SK-N-SH treated with all-trans-retinoic acid at 6 μM for 48 hours (cell line): ENCODE measurements around the gene PTCHD1.

Experiments
- ATAC-seq: fragments of 200-7000 bp; cut with Tn5 transposase; 3 replicates; pipeline ENCODE4 v1.9.1; 2020; ENCODE audit warnings: mild to moderate bottlenecking, moderate library complexity
- ARNTL ChIP-seq: fragments of 450-650 bp; formaldehyde crosslinking; IDR thresholded peaks from 2 replicates; pipeline ENCODE4 v1.5.0; 2020; ENCODE audit warnings: low read depth, mild to moderate bottlenecking, moderate library complexity, borderline replicate concordance
- BACH2 ChIP-seq: fragments of 250-450 bp; sonication (Bioruptor Pico); IDR thresholded peaks from 2 replicates; pipeline ENCODE4 v1.9.0; 2021; ENCODE audit warnings: mild to moderate bottlenecking, borderline replicate concordance
- CREB5 ChIP-seq: fragments of 250-450 bp; sonication (Bioruptor Pico); IDR thresholded peaks from 2 replicates; pipeline ENCODE4 v1.5.1; 2020; ENCODE audit warnings: low read depth, mild to moderate bottlenecking, moderate library complexity
- CSDC2 ChIP-seq: fragments of 250-450 bp; sonication (Bioruptor Pico); IDR thresholded peaks from 2 replicates; pipeline ENCODE4 v1.5.0; 2020; ENCODE audit warnings: mild to moderate bottlenecking, moderate library complexity
- CSRNP3 ChIP-seq: fragments of 250-450 bp; sonication (Bioruptor Pico); IDR thresholded peaks from 2 replicates; pipeline ENCODE4 v1.5.1; 2021; ENCODE audit warnings: mild to moderate bottlenecking, moderate library complexity
- ESRRG ChIP-seq: fragments of 250-450 bp; sonication (Bioruptor Pico); IDR thresholded peaks from 2 replicates; pipeline ENCODE4 v1.6.1; 2021; ENCODE audit warnings: mild to moderate bottlenecking
- GLIS3 ChIP-seq: fragments of 250-450 bp; sonication (Bioruptor Pico); IDR thresholded peaks from 2 replicates; pipeline ENCODE4 v1.5.0; 2020; ENCODE audit warnings: mild to moderate bottlenecking, moderate library complexity
- ISL1 ChIP-seq: fragments of 250-450 bp; sonication (Bioruptor Pico); IDR thresholded peaks from 2 replicates; pipeline ENCODE4 v2.1.2; 2022; ENCODE audit warnings: mild to moderate bottlenecking, moderate library complexity
- OSR1 ChIP-seq: fragments of 250-450 bp; sonication (Bioruptor Pico); IDR thresholded peaks from 2 replicates; pipeline ENCODE4 v1.8.0; 2022; ENCODE audit warnings: moderate library complexity, mild to moderate bottlenecking, inconsistent platforms
- POU6F1 ChIP-seq: fragments of 250-450 bp; sonication (Bioruptor Pico); IDR thresholded peaks from 2 replicates; pipeline ENCODE4 v1.8.0; 2021; ENCODE audit warnings: low read depth, mild to moderate bottlenecking, moderate library complexity, borderline replicate concordance
- PPARA ChIP-seq: fragments of 250-450 bp; sonication (Bioruptor Pico); IDR thresholded peaks from 2 replicates; pipeline ENCODE4 v1.5.0; 2020; ENCODE audit warnings: mild to moderate bottlenecking, borderline replicate concordance
- RARB ChIP-seq: fragments of 250-450 bp; sonication (Bioruptor Pico); IDR thresholded peaks from 2 replicates; pipeline ENCODE4 v1.8.0; 2021; ENCODE audit warnings: mild to moderate bottlenecking, moderate library complexity
- SNAI2 ChIP-seq: fragments of 250-450 bp; sonication (Bioruptor Pico); IDR thresholded peaks from 2 replicates; pipeline ENCODE4 v1.5.0; 2020; ENCODE audit warnings: mild to moderate bottlenecking, moderate library complexity
- TOX ChIP-seq: fragments of 250-450 bp; sonication (Bioruptor Pico); IDR thresholded peaks from 2 replicates; pipeline ENCODE4 v1.8.0; 2021; ENCODE audit warnings: mild to moderate bottlenecking, moderate library complexity, borderline replicate concordance
- ZC3H10 ChIP-seq: fragments of 250-450 bp; sonication (Bioruptor Pico); IDR thresholded peaks from 2 replicates; pipeline ENCODE4 v1.5.1; 2021; ENCODE audit warnings: mild to moderate bottlenecking, moderate library complexity
- ZFP3 ChIP-seq: fragments of 250-450 bp; sonication (Bioruptor Pico); IDR thresholded peaks from 2 replicates; pipeline ENCODE4 v1.5.0; 2020; ENCODE audit warnings: mild to moderate bottlenecking, moderate library complexity
- ZFP30 ChIP-seq: fragments of 450-650 bp; formaldehyde crosslinking; IDR thresholded peaks from 2 replicates; pipeline ENCODE4 v1.5.0; 2022; ENCODE audit warnings: mild to moderate bottlenecking, moderate library complexity
- ZNF565 ChIP-seq: fragments of 450-650 bp; formaldehyde crosslinking; conservative IDR thresholded peaks from 2 replicates; pipeline ENCODE4 v1.5.0; 2020; ENCODE audit warnings: low read depth, mild to moderate bottlenecking, moderate library complexity
- ZNF70 ChIP-seq: fragments of 450-650 bp; formaldehyde crosslinking; IDR thresholded peaks from 2 replicates; pipeline ENCODE4 v1.5.0; 2020; ENCODE audit warnings: mild to moderate bottlenecking, moderate library complexity
- ZNF8 ChIP-seq: fragments of 450-650 bp; formaldehyde crosslinking; IDR thresholded peaks from 2 replicates; pipeline ENCODE4 v1.5.0; 2020; ENCODE audit warnings: mild to moderate bottlenecking, moderate library complexity

PTCHD1 gene

GRCh38 chrX:23374291-23374690, 39.6 kb downstream of the PTCHD1 start:
- TF ChIP-seq RARB (CRISPR knock-in tag), result no peak
- no peak for TF ChIP-seq ZC3H10 (CRISPR knock-in tag)
- no peak for TF ChIP-seq ISL1
- no peak for TF ChIP-seq ZNF70 (CRISPR knock-in tag)
- no peak for TF ChIP-seq TOX (CRISPR knock-in tag)
- TF ChIP-seq ZNF565, result no peak
- no peak for TF ChIP-seq ZNF8 (CRISPR knock-in tag)
- no peak for TF ChIP-seq ZFP3 (CRISPR knock-in tag)
- no peak for TF ChIP-seq OSR1 (CRISPR knock-in tag)
- no peak for TF ChIP-seq CSDC2 (CRISPR knock-in tag)
- TF ChIP-seq CREB5 (CRISPR knock-in tag), result no peak
- no peak for ATAC-seq

GRCh38 chrX:23376581-23376980, 41.9 kb downstream of the PTCHD1 start:
- TF ChIP-seq CREB5 (CRISPR knock-in tag) (no peak), ESRRG (no peak), GLIS3 (no peak), ISL1 (no peak), ZNF70 (CRISPR knock-in tag) (no peak), SNAI2 (CRISPR knock-in tag) (no peak), ZNF565 (no peak), ARNTL (no peak), POU6F1 (CRISPR knock-in tag) (no peak), ZC3H10 (CRISPR knock-in tag) (no peak), PPARA (CRISPR knock-in tag) (no peak), ZFP30 (CRISPR knock-in tag) (no peak), OSR1 (CRISPR knock-in tag) (no peak), ZNF8 (CRISPR knock-in tag) (no peak), CSRNP3 (CRISPR knock-in tag) (no peak), CSDC2 (CRISPR knock-in tag) (no peak), TOX (CRISPR knock-in tag) (no peak), BACH2 (CRISPR knock-in tag) (no peak), RARB (CRISPR knock-in tag) (no peak), ZFP3 (CRISPR knock-in tag) (no peak)
- ATAC-seq, result no peak

GRCh38 chrX:23380581-23380980, 45.9 kb downstream of the PTCHD1 start:
- no peak for TF ChIP-seq CSRNP3 (CRISPR knock-in tag)
- TF ChIP-seq POU6F1 (CRISPR knock-in tag), result no peak
- no peak for TF ChIP-seq ARNTL
- TF ChIP-seq ZNF8 (CRISPR knock-in tag), result no peak
- TF ChIP-seq TOX (CRISPR knock-in tag), result no peak
- no peak for TF ChIP-seq RARB (CRISPR knock-in tag)
- no peak for TF ChIP-seq OSR1 (CRISPR knock-in tag)
- TF ChIP-seq GLIS3, result no peak
- no peak for TF ChIP-seq ZNF565
- no peak for TF ChIP-seq CREB5 (CRISPR knock-in tag)
- TF ChIP-seq, all 23 proteins: peak for 0
- ATAC-seq, result no peak
